ENCODE measurements around the gene CCR8.
"Not testable (repeated sequence)": the region's sequence is repeated elsewhere in the genome, so short reads cannot be mapped to it uniquely, and the experiment has no call there.

CCR8 gene

DNA sequence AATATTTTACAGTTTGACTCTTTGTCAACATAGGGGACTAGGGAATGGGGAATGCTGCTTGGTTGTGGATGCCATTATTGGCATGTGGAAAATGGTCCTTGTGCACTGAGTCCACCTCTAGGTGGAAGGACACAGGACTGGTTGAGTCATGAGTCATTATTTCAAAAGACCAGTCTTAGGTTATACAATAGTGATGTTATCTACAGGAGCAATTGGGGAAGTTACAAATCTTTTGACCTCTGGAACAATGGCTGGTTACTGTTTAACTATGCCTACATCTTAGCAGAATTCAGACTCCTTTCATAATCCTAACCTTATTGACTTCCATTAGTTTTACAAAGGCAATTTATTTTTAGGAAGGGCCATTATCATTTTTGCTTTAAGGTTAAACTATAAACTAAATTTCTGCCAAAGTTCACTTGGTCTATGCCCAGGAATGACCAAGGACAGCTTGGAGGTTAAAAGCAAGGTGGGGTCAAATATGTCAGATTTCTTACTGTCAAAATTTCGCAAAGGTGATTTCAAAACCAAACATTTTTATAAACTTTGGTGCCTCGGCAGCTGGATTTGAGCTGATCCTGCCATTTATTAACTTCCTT, 11.8 kb upstream of the CCR8 start:
- DNase-seq, result no peak

DNA sequence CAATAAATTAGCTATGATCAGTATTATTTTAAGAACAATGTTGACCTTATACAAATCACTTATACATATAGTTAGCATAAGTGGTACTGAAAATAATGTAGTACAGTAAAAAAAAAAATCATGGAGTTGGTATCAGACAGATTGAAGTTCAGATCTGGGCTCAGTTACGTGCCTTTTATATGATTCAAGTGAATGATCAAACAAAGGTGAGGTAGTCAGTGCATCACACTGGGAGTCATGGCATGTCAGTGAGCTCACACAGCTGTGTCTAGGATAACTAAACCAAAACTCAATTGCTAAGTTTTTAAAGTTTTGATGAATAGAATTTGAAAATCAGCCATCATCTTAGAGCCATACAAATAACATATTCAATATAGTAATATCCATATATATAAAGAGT, 11.2 kb upstream of the CCR8 start:
- no peak for DNase-seq

DNA sequence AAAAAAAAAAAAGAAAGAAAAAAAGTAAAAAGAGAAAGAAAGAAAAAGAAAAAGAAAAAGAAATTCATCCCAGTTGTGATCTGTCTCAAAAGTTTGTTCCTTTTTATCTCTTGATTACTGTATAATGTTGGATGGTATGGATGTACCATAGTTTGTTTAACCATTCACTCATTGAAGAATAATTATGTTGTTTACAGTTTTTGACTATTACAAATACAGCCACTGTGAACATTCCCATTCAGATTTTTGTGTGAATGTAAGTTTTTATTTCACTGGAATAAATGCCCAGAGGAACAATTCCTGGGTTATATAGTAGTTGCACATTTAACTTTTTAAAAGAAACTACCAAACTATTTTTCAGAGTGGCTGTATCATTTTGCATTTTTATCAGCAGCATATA, 10.3 kb upstream of the CCR8 start:
- DNase-seq, result no peak

DNA sequence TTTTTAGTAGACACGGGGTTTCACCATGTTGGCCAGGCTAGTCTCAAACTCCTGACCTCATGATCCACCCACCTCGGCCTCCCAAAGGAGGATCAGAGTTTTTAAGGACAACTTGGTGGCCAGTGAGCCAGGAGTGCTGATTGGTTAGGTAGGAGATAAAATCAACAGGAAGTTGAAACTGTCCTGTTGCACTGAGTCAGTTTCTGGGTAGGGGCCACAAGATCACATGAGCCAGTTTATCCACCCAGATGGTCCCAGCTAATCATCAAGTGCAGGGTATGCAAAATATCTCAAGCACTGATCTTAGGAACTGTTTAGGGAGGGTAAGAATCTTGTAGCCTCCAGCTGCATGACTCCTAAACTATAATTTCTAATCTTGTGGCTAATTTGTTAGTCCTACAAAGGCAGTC, 7.9 kb upstream of the CCR8 start:
- DNase-seq, result not testable (repeated sequence)

DNA sequence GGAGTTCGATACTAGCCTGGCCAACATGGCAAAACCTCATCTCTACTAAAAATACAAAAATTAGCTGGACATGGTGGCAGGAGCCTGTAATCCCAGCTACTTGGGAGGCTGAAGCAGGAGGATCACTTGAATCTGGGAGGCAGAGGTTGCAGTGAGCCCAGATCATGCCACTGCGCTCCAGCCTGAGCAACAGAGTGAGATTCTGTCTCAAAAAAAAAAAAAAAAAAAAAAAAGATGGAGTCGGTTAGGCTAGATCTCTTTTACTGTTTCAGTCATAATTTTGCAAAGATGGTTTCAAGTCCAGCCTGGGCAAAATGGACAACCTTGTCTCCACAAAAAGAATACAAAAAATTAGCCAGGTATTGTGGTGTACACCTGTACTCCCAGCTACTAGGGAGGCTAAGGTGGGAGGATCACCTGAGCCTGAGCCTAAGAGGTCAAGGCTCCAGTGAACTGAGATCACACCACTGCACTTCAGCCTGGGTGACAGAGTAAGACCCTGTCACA, 7.2 kb upstream of the CCR8 start:
- DNase-seq, result not testable (repeated sequence)

DNA sequence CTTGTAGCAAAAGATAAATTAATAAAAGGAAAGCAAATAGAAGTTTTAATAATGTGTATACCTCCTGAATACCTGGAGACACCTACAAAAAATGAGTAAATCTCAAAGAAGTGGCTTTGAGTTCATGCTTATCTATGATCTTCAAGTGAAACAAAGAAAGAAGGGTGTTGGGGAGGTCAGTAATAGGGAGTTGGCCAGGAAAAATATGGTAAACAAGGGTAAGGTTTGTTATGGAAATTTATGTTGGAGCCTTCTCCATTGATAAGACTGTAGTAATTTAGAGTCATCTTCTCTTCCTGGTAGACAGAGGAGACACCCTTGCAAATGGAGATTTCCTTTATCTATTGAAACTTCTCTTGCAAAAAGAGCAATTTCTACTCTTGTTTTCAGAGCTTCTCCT, 6.6 kb upstream of the CCR8 start:
- DNase-seq, result no peak

DNA sequence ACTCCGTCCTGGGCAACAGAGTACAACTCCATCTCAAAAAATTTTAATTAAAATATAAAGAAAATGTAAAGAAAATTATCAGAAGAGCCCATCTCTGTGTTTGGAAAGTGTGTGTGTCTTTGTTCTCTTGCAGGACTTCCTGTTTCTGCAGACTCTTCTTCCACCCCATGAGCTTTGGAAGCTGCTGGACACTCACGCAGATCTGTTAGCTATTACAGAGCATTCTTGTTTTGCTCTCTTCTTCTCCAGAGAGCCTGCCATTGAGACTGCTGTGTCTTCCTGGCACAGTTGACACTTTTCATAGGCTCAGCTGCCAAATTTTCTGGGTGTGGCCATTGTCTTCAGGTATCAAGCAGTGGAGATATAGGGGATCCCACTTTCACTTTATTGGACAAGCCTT, 6.0 kb upstream of the CCR8 start:
- no peak for DNase-seq

DNA sequence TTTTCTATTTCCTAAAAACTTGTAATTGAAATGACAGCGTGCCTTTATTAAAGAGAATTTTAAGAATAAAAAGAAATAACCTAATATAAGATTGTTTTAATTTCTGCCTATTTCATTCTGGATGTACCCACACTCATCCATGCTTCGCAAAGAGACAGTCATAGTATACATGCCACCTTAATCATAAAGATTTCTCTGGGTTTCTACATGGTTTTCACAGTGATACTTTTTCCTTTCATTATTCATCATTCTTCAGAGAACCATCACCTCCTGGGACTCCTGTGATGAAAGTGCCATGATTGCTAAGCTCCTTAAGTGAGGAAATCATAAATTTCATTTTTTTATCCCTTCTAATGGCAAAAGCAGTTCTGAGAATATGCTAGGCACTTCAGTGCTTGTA, 4.3 kb upstream of the CCR8 start:
- DNase-seq, result no peak

DNA sequence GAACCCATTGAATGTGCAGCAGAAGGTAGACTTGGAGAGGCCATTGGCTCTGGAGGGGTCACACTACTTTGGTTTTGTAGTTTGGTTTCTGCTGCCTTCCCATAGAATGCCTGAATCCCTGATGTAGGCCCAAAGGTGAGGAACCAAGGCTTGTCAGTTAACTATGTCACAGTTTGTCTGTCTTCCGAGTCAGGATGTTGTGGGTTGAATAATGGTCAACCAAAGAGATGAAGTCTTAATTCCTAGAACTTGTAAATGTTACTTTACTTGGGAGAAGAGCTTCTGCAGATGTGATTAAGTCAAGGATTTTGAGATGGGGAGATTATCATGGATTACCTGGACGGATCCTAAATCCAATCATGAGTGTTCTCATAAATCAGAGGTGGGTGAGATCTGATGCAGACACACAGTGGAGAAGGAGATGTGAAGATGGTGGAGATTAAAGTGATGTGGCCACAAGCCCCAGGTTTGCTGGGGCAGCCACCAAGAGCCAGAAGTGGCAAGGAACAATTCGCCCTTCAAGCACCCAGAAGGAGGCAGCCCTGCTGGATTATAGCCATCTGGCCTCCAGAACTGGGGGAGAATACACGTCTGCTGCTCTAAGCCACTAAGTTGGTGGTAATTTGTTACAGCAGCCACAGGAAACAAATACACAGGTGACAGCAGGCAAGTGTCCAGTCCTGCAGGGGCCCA, 2.3 kb upstream of the CCR8 start:
- DNase-seq, result no peak

DNA sequence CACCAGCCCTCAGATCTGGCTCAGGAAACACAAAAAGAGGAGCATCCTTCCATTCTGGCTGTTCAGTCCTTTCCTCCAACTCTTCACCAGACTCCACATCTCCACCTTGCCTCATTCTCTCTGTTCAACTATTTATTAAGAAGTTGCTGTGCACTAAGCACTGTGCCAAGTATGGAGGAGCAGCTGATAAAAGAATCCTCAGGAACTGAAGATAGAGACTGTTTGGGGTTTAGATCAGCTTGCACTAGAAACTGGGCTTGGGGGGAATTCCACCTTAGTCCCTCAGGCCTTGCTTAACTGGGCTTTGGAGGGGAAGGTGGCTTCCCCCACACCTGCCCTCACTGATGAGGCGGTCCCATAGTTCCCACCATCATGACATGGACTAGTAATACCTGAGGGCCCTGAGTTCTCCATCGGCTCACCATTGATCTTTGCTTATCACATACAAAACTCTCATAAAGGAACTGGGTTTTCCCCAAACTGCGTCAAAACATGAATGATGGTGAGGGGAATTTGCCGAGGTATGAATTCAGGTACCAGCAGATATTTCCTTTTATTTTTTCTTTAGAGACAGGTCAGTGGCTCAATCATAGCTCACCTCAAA, 1.7 kb upstream of the CCR8 start:
- no peak for DNase-seq

DNA sequence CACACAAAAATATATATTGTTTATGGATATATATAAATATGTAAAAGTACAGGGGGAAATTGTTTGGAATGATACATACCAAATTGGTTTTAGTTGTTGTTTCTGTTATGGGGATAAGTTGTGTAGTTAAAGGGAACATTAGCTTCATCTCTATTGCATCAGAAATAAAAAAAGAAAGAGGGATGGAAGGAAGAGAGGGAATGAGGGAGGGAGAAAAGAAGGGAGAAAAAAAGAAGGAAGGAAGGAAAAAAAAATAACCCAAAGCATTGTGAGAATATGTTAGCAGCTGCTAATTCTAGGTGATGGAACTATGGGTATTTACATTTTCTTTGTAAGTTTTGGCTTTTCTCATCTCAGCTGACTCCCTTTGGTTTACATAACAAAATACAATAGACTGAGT, 1.3 kb downstream of the CCR8 start:
- DNase-seq, result no peak

DNA sequence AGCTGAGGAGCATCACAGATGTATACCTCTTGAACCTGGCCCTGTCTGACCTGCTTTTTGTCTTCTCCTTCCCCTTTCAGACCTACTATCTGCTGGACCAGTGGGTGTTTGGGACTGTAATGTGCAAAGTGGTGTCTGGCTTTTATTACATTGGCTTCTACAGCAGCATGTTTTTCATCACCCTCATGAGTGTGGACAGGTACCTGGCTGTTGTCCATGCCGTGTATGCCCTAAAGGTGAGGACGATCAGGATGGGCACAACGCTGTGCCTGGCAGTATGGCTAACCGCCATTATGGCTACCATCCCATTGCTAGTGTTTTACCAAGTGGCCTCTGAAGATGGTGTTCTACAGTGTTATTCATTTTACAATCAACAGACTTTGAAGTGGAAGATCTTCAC, 3.0 kb downstream of the CCR8 start:
- DNase-seq, result no peak

DNA sequence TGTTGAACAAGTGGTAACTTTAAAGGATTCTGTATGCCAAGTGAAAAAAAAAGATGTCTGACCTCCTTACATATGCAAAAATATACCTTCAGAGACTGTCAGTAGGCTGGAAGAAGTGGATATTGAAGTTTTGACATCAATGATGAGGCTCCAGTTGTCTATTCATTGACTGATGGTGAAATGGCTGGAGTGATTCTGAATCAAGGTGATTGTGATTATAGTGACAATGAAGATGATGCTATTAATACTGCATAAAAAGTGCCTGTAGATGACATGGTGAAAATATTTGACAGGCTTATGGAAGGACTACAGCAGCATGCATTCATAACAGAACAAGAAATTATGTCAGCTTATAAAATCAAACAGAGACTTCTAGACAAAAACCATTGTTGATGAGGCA, 4.1 kb downstream of the CCR8 start:
- no peak for DNase-seq

DNA sequence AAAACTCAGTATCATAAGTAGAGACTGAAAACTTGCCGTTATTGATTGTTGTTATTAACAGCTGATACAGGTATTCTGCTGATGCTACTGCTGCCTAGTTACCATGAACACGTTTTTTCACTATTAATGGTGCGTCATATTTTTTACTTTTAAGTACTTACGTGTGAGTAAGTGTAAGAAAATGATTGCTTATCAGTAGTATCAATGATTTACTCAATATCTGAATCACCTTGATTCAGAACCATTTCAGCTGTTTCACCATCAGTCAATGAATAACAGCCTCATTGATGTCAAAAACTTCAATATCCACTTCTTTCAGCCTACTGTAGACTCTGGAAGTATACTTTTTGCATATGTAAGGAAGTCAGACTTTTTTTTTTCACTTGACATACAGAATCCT, 4.7 kb downstream of the CCR8 start:
- DNase-seq, result no peak

DNA sequence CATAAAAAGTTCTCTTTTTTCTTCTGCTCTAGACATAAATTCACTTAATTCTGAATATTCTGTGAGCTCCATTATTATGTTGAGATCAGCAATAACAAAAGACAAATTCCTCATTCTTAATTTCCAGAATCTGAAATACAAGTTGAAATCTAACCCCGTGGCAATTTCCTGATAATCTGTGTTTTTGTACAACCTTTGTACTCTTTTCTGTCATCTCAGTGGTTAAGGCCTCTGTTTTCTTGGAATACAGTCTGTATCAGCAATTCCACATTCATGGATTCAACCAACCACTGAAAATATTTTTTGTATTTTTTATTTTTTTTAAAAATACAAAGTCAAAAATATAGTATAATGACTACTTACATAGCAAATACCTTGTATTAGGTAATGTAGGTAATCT, 8.7 kb downstream of the CCR8 start:
- no peak for DNase-seq

DNA sequence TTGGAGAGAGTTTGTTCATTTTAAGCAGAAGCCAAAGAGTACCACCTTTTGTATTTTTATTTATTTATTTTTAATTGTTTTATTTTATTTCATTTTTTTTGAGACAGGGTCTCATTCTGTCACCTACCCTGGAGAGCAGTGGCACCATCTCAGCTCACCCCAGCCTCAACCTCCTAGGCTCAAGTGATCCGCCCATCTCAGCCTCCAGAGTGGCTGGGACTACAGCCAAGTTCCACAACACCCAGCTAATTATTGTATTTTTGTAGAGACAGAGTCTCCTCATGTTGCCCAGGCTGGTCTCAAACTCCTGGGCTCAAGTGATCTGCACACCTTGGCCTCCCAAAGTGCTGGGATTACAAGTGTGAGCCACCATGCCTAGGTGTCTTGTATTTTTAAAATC, 9.6 kb downstream of the CCR8 start:
- DNase-seq, result no peak

DNA sequence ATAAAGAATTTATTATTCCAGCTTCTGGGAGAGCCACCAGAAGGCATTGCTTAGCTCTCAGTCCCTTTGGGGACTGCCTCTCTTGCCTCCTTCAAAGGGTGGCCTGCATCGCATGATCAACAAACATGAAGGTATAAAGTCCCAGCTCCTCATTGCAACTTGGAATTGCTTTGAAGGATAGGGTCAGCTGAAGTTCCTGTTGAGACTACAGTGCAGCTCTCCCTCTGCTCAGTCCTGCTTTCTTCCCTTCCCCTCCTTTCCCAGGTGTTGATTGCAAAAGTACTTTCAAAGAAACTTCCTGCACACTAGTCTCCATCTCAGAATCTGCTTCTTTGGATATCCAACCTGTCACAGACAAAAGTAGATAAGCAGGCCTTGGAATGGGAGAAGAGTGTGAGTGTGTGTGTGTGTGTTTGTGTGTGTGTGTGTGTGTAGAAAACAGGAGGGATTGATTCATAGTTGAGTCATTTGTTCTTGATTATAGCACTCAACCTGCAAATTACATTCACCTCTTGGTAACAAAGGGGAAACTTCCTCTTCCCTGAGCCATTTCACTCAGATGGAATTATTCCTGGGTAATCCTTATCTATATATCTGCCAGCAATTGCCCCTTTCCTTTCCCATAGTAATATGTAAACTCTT, 13.7 kb downstream of the CCR8 start:
- no peak for DNase-seq

DNA sequence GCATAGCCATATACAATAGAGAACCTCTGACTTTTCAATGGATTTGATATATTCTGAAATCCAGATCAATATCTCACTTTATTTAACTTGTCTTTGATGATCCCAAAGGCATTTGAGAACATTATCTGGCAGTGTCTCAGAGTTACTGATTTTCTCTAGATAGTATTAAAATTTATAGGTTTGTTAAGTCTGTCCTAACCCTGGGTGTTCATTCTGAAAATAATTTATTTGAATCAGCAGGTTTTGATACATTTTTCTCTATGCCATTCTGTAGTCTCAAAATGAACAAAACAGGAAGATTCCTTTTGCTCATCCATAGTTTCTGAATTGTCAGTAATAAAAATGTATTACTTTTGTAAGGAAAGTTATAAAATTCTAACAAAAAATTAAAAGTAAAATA, 14.3 kb downstream of the CCR8 start:
- no peak for DNase-seq

DNA sequence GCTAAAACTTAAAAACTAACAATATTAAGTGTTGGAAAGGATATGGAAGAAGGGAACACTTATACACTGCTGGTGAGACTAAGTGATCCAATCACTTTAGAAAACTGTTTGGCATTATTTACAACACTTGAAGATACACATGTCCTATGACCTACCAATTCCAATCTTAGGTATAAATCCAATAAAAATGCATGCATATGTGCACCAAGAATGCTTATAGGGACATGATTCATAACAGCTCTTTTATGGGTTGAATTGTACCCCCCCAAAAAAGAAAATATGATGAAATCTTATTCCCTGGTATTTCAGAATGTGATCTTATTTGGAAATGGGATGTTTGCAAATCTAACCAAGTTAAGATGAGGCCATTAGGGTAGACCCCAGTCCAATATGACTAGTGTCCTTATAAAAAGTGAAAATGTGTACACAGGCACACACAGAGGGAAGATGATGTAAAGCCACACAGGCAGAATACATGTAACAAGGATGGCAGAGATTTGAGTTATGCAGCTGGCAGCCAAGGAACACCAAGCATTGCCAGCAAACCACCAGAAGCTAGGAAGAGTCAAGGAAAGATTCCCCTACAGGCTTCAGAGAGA, 15.3 kb downstream of the CCR8 start:
- DNase-seq, result no peak

DNA sequence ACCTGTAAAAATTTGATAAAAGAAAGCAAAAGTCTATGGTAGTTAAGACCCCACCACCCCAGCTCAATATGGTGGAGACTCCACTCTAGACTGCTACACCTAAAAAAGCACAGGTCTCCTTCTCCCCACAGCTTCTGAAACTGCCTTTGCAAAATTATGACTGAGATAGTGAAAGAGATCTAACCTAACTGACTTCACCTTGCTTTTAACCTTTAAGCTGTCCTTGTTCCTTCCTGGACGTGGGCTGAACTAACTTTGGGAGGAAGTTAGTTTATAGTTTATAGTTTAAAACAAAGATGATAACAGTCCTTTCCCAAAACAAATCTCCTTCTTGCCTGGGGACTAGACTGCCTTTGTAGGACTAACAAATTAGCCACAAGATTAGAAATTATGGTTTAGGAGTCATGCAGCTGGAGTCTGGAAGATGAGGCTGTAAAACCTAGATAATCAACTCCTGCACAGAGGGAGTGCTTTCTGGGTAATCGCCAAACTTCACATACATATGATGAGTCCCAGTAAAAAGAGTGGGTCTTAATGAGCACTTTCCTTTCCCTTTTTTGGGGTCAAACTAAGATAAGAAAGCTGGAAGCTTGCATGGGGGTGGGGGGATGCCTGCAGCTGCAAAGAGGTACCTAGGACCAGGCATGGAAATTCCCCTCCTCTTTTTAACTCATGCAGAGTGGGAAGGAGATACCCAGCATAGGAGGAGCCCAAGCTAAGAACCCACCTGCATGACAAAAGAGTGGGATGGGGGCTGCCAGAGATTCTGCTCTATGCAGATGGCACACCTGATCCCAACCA, 17.5 kb downstream of the CCR8 start:
- no peak for DNase-seq

DNA sequence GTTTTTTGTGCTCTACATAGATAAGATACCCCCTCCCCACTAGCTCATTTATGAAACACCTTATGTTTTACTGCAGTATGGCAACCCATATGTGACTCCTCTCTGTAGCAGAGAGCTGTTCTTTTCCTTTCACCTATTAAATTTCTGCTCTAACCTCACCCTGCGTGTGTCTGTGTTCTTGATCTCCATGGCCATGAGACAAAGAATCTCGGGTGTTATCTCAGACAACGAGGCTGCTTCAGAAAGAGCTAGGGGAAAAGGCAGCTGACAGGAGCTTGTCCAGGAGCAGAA, 18.0 kb downstream of the CCR8 start:
- DNase-seq, result no peak

DNA sequence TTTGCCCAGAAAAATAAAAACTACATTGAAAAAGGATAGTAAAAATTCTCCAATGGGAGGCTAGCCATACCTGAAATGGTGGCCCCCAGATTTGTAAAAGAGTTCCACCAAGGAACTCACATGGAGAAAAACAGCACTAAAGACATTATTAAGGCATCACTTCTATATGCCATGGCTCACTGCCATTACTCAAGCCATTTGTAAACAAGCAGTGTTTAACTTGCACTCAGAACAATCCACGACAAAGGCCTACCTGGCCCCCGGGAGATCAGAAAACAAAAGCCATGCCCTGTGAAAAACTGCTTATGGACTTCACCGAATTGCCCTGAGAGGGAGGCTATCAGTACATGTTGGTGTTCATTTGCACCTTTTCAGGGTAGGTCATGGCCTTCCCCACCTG, 19.6 kb downstream of the CCR8 start:
- DNase-seq, result no peak

DNA sequence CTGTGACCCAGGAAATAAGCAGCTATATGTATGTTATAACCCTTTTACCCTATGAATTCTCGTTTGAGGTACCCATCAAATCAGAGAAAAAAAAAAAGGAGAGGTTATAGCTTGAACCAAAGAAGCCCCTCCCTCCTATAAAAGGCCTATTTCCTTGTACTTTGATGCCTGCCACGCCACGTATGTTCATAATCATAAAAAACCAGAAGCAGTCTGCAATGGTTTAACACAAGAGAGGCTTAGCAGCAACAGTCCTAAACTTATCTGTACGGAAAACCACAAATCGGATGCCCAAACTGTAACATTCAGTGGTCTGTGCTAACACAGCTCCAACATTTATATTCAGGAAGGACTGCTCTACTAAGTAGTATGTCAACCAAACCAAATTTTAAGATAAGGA, 21.2 kb downstream of the CCR8 start:
- no peak for DNase-seq

Measured in stimulated activated CD4-positive, alpha-beta T cell treated with anti-CD3 and anti-CD28 coated beads, Interleukin-2, amount 100 ng/mL, for 48 hours (primary cell).